ELF-1 (cell line): ENCODE measurements around the gene CSAD.
"Not testable (repeated sequence)": the region's sequence is repeated elsewhere in the genome, so short reads cannot be mapped to it uniquely, and the experiment has no call there.

Experiments used
- DNase-seq: peaks from one replicate; pipeline ENCODE4 v3.0.0-alpha.2; 2016; ENCODE audit warnings: low read depth, low spot score

The CSAD gene

GRCh38 chr12:53218551-53219291 lies 38.0 kb upstream of the CSAD start:
- no peak for DNase-seq

- no peak for DNase-seq
Measured at GRCh38 chr12:53217931-53218307, 37.2 kb upstream of the CSAD start.

GRCh38 chr12:53217051-53217930 lies 36.6 kb upstream of the CSAD start:
- DNase-seq = peak; percentile 64

GRCh38 chr12:53215497-53215896 lies 34.8 kb upstream of the CSAD start:
- no peak for DNase-seq

- DNase-seq = no peak
Measured at GRCh38 chr12:53214687-53215455, 34.1 kb upstream of the CSAD start.

GRCh38 chr12:53214221-53214620 lies 33.5 kb upstream of the CSAD start:
- DNase-seq = no peak

- peak; percentile 93 for DNase-seq
Measured at GRCh38 chr12:53213348-53213747, 32.6 kb upstream of the CSAD start.

GRCh38 chr12:53212931-53213330 lies 32.2 kb upstream of the CSAD start:
- DNase-seq = peak; percentile 33

- peak; percentile 51 for DNase-seq
Measured at GRCh38 chr12:53211476-53212381, 31.0 kb upstream of the CSAD start.

- no peak for DNase-seq
Measured at GRCh38 chr12:53210843-53211242, 30.1 kb upstream of the CSAD start.

- DNase-seq = no peak
Measured at GRCh38 chr12:53208877-53209463, 28.2 kb upstream of the CSAD start.

GRCh38 chr12:53208435-53208834 lies 27.7 kb upstream of the CSAD start:
- DNase-seq = no peak

GRCh38 chr12:53207042-53207441 lies 26.3 kb upstream of the CSAD start, which contains the start of gene ITGB7:
Gene ITGB7, minus strand, starts transcription at chr12:53207251. Its CDS starts 6,808 bp downstream, at chr12:53200443.
- DNase-seq = no peak

- no peak for DNase-seq
Measured at GRCh38 chr12:53205747-53206419, 25.2 kb upstream of the CSAD start.

- DNase-seq = no peak
Measured at GRCh38 chr12:53204351-53204750, 23.6 kb upstream of the CSAD start.

GRCh38 chr12:53202316-53202715 lies 21.6 kb upstream of the CSAD start:
- not testable (repeated sequence) for DNase-seq

- DNase-seq = no peak
Measured at GRCh38 chr12:53201639-53202038, 20.9 kb upstream of the CSAD start.

GRCh38 chr12:53201177-53201541 lies 20.4 kb upstream of the CSAD start:
- DNase-seq = no peak

- no peak for DNase-seq
Measured at GRCh38 chr12:53200458-53201176, 19.9 kb upstream of the CSAD start.

- DNase-seq = no peak
Measured at GRCh38 chr12:53200107-53200457, 19.4 kb upstream of the CSAD start.
